HepG2 (cell line): Measurements from ENCODE around the gene ZNF367. TPM values are rescaled to one million over a fixed set of nuclear protein-coding genes. Genes with fewer than 3 reads are reported as not detected.
A peak's percentile ranks its signal among the peaks of the same experiment; 100 is the strongest.

Source experiments
- ASH2L ChIP-seq: fragments of 300-600, 200-600 bp; sonication (generic); IDR thresholded peaks from 2 replicates; pipeline ENCODE4 v1.7.0; 2017; ENCODE audit warnings: low read depth, mild to moderate bottlenecking, moderate library complexity, mixed read lengths, low read length; ENCODE audit not compliant: insufficient read length
- CREB1 ChIP-seq, 2 experiments: fragments of 450-650 bp in 1 of 2; IDR thresholded peaks; 2 replicates each; pipeline ENCODE4 v1.6.1; 2016 to 2017; ENCODE audit warnings: control low read depth in 1 of 2, mild to moderate bottlenecking in 1 of 2, missing compliant biosample characterization in 1 of 2, missing genetic modification characterization in 1 of 2
- ELF4 ChIP-seq: sonication (generic); formaldehyde crosslinking; IDR thresholded peaks from 2 replicates; pipeline ENCODE4 v1.5.0; 2020; ENCODE audit warnings: missing genetic modification reagents, mild to moderate bottlenecking, moderate library complexity, borderline replicate concordance
- MTF1 ChIP-seq: sonication (generic); formaldehyde crosslinking; IDR thresholded peaks from 2 replicates; pipeline ENCODE4 v1.5.0; 2020; ENCODE audit warnings: missing genetic modification reagents
- ZNF230 ChIP-seq: sonication (generic); formaldehyde crosslinking; IDR thresholded peaks from 2 replicates; pipeline ENCODE4 v1.4.0; 2020; ENCODE audit warnings: mild to moderate bottlenecking, missing genetic modification reagents
- ZNF530 ChIP-seq: sonication (generic); formaldehyde crosslinking; IDR thresholded peaks from 2 replicates; pipeline ENCODE4 v1.5.0; 2020; ENCODE audit warnings: low read depth, mild to moderate bottlenecking, missing genetic modification reagents
- ZNF816 ChIP-seq: sonication (generic); formaldehyde crosslinking; IDR thresholded peaks from 2 replicates; pipeline ENCODE4 v1.8.0; 2022; ENCODE audit warnings: missing genetic modification reagents, mild to moderate bottlenecking, borderline replicate concordance
- polyA plus RNA-seq, 8 experiments: library from polyadenylated mRNA; depleted of rRNA in 3 of 8; stranded (reverse) in 7 of 8; unstranded in 1 of 8; fragments of >200 nt; fragmentation: Illumina TruSeq in 4 of 8; extraction: Trizol in 4 of 8; gene quantifications; 2 replicates each; pipeline versions ENCODE4 v1.2.1 to v1.2.3, GENCODE V29; 2011 to 2016; ENCODE audit warnings: low read depth in 4 of 8, missing spikeins in 1 of 8, mixed read lengths in 1 of 8; ENCODE audit not compliant: insufficient read depth in 1 of 8
- total RNA-seq, 5 experiments: library from RNA; depleted of rRNA; stranded (reverse); fragments of >200 nt; fragmentation: Illumina TruSeq; extraction: Trizol; gene quantifications; 2 replicates each; pipeline ENCODE4 v1.2.3, GENCODE V29; 2016; ENCODE audit warnings: low read depth in 1 of 5
- TF ChIP-seq, protein P1 (sequence below): sonication (generic); formaldehyde crosslinking; IDR thresholded peaks from 2 replicates; pipeline ENCODE4 v1.4.0; 2020; ENCODE audit warnings: missing genetic modification reagents
- TF ChIP-seq, protein P2 (sequence below): sonication (generic); formaldehyde crosslinking; IDR thresholded peaks from 2 replicates; pipeline ENCODE4 v1.4.0; 2020; ENCODE audit warnings: mild to moderate bottlenecking, low read depth, missing genetic modification reagents

ZNF367 gene
- total and polyA plus RNA-seq, 2 of the 13 experiments (the other 11 are each of a cell fraction or from before 2014, with no cell fraction given): 2.9 to 7.7 TPM

DNA sequence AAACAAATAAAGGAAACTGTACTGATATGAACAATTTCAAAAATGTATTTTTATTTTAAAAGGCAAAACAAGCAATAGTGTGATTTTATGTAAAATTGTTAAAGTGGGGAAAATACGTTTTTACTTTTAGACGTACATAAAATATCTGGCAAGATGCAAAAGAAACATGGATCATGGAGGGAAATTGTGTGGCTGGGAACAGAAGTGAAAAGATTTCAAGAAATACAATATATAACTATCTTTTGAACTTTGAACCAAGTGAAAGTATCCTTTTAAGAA, 1.5 kb upstream of the ZNF367 start (continued):
- peak; percentile 10 for TF ChIP-seq ASH2L
- 0 out of 2 replicates have a peak, but pooled peaks have one; percentile 0 for TF ChIP-seq ELF4
- 0 out of 2 replicates have a peak, but pooled peaks have one; percentile 44 for TF ChIP-seq ZNF816 (CRISPR knock-in tag)
- TF ChIP-seq, protein P1, sequence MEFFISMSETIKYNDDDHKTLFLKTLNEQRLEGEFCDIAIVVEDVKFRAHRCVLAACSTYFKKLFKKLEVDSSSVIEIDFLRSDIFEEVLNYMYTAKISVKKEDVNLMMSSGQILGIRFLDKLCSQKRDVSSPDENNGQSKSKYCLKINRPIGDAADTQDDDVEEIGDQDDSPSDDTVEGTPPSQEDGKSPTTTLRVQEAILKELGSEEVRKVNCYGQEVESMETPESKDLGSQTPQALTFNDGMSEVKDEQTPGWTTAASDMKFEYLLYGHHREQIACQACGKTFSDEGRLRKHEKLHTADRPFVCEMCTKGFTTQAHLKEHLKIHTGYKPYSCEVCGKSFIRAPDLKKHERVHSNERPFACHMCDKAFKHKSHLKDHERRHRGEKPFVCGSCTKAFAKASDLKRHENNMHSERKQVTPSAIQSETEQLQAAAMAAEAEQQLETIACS (CRISPR knock-in tag): no peak
- TF ChIP-seq ZNF530 (CRISPR knock-in tag): no peak
- TF ChIP-seq MTF1 (CRISPR knock-in tag): no peak
- TF ChIP-seq CREB1 (IDR thresholded peaks at IDR 0.05): no peak
- peak; percentile 43; the same call in 1 of the 2 replicates for TF ChIP-seq CREB1 (CRISPR knock-in tag; IDR thresholded peaks at IDR 0.05)
- TF ChIP-seq ZNF230 (CRISPR knock-in tag): no peak
- TF ChIP-seq, protein P2, sequence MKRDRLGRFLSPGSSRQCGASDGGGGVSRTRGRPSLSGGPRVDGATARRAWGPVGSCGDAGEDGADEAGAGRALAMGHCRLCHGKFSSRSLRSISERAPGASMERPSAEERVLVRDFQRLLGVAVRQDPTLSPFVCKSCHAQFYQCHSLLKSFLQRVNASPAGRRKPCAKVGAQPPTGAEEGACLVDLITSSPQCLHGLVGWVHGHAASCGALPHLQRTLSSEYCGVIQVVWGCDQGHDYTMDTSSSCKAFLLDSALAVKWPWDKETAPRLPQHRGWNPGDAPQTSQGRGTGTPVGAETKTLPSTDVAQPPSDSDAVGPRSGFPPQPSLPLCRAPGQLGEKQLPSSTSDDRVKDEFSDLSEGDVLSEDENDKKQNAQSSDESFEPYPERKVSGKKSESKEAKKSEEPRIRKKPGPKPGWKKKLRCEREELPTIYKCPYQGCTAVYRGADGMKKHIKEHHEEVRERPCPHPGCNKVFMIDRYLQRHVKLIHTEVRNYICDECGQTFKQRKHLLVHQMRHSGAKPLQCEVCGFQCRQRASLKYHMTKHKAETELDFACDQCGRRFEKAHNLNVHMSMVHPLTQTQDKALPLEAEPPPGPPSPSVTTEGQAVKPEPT (CRISPR knock-in tag): no peak
